Skeletal muscle satellite cell (primary cell): Measurements from ENCODE around the gene BATF.

ENCODE experiments used
- H3K27me3 ChIP-seq: 2 replicates; pipeline ENCODE4 v1.7.0; 2013; ENCODE audit warnings: low read length; ENCODE audit not compliant: control insufficient read depth, insufficient read depth
- H3K36me3 ChIP-seq: 2 replicates; pipeline ENCODE4 v1.7.0; 2013; ENCODE audit warnings: mild to moderate bottlenecking, control low read depth, low read length; ENCODE audit not compliant: insufficient read depth
- H3K4me1 ChIP-seq: 2 replicates; pipeline ENCODE4 v1.7.0; 2013; ENCODE audit warnings: low read length; ENCODE audit not compliant: control insufficient read depth, insufficient read depth
- H3K4me2 ChIP-seq: 2 replicates; pipeline ENCODE4 v1.7.0; 2013; ENCODE audit warnings: mild to moderate bottlenecking, low read length
- H3K4me3 ChIP-seq: 2 replicates; pipeline ENCODE4 v1.7.0; 2013; ENCODE audit warnings: low read length
- H3K9ac ChIP-seq: 2 replicates; pipeline ENCODE4 v1.7.0; 2013; ENCODE audit warnings: mild to moderate bottlenecking, low read depth, low read length, moderate library complexity
- H3K9me3 ChIP-seq: replicated peaks from 2 replicates; pipeline ENCODE4 v1.7.0; 2013; ENCODE audit warnings: mild to moderate bottlenecking, control low read depth, low read length

BATF gene

DNA sequence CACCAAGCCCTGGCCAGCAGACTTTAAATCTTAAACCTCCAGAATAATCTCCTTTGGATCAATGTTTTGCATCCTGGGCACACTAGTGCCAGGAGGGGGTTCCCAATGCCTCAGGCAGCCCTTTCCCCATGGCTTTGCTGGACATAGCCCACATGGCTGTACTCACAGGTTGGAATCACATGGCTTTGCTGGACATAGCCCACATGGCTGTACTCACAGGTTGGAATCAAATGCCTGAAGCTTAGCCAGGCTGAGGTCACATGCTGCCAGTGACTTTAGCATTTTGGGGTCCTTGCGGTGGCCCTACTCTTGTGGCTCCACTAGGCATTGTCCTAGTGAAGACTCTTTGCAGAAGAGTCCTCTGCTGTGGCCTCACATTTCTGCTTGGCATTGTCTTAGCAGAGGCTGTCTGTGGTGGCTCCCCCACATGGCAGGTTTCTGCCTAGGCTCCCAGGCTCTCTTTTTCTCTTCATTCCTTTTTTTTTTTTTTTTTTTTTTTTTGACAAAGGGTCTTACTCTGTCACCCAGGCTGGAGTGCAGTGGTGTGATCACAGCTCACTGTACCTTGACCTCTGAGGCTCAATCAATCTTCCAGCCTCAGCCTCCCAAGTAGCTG, 69.2 kb downstream of the BATF start:
- Histone ChIP-seq H3K4me1 (no peaks in the 10 kb centered on the region), H3K9me3 (peaks cover 4% of the 10 kb centered on the region), H3K9ac (no peak overlapping the region), H3K36me3 (peaks cover 5% of the 10 kb centered on the region), H3K27me3 (no peaks in the 10 kb centered on the region), H3K4me2 (no peak overlapping the region), H3K4me3 (no peak overlapping the region)

DNA sequence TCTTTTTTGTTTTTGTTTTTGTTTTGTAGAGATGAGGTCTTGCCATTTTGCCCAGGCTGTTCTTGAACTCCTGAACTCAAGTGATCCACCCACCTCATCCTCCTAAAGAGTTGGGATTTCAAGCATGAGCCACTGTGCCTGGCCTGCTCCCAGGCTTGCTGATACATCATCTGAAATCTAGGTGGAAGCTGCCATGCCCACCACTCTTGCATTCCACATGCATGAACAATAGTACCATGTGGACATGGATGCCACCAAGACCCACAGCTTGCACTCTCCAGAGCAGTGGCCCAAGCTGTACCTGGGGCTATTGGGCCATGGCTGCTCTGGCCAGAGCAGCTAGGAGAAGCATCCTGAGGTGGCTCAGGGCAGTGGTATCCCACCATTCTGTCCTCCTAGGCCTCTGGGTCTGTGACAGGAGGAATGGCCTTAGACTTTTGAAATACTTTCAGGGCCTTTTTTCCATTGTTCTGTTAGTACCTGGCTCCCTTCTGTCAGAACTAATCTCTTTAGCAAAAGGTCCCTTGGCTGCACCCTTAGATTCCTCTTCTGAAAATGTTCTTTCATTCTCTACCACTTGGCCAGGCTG, 69.8 kb downstream of the BATF start:
- peaks cover 5% of the 10 kb centered on the region for H3K36me3 ChIP-seq
- H3K27me3 ChIP-seq, result no peaks in the 10 kb centered on the region
- H3K4me3 ChIP-seq, result no peak overlapping the region
- peaks cover 4% of the 10 kb centered on the region for H3K9me3 ChIP-seq
- H3K9ac ChIP-seq, result no peak overlapping the region
- no peak overlapping the region for H3K4me2 ChIP-seq
- H3K4me1 ChIP-seq, result no peaks in the 10 kb centered on the region

DNA sequence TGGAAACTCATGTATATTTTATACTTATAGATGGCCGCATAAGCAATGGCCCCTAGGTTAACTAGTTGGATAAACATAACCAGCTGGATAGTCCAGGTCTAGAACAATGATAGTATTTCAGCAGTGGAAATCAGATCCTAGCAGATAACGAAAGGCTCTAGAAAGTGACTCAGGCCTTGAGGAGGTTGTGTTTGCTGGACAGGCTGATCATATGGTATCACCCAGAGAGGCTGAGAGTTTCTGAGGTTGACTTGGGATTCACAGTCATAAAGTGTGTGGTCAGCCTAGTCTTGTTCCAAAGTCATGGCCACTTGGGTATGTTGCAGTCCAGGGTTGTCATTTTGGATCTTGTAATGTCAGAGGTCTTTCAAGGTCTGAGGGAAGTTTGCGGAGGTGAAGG, 73.0 kb downstream of the BATF start:
- Histone ChIP-seq H3K4me2 (no peak overlapping the region), H3K9me3 (peaks cover 4% of the 10 kb centered on the region), H3K9ac (no peak overlapping the region), H3K4me3 (no peak overlapping the region), H3K4me1 (no peaks in the 10 kb centered on the region), H3K27me3 (no peaks in the 10 kb centered on the region), H3K36me3 (peaks cover 5% of the 10 kb centered on the region)
